Activated CD4-positive, alpha-beta T cell treated with anti-CD3 and anti-CD28 coated beads for 4 hours (primary cell): ENCODE measurements around the gene BATF3.
"Not testable (repeated sequence)": the region's sequence is repeated elsewhere in the genome, so short reads cannot be mapped to it uniquely, and the experiment has no call there.

Experiments used
- DNase-seq, 2 donors: peaks; one replicate each; pipeline ENCODE4 v3.0.0-alpha.2; 2020

BATF3 gene

GRCh38 chr1:212652609-212653008, 47.0 kb downstream of the BATF3 start:
- no peak for DNase-seq

- DNase-seq, result no peak
Measured at GRCh38 chr1:212651977-212652376, 47.7 kb downstream of the BATF3 start.

- DNase-seq, result no peak
Measured at GRCh38 chr1:212651521-212651920, 48.1 kb downstream of the BATF3 start.

- no peak for DNase-seq
Measured at GRCh38 chr1:212650228-212650627, 49.4 kb downstream of the BATF3 start.

- DNase-seq, result no peak
Measured at GRCh38 chr1:212649020-212649419, 50.6 kb downstream of the BATF3 start.

- DNase-seq, result no peak
Measured at GRCh38 chr1:212648431-212648830, 51.2 kb downstream of the BATF3 start.

- no peak for DNase-seq
Measured at GRCh38 chr1:212647004-212647403, 52.6 kb downstream of the BATF3 start.

GRCh38 chr1:212646588-212646987, 53.1 kb downstream of the BATF3 start:
- no peak for DNase-seq

GRCh38 chr1:212645546-212646543, 53.8 kb downstream of the BATF3 start:
- no peak for DNase-seq

- no peak for DNase-seq
Measured at GRCh38 chr1:212644866-212645545, 54.6 kb downstream of the BATF3 start.

- DNase-seq, result no peak
Measured at GRCh38 chr1:212643877-212644276, 55.8 kb downstream of the BATF3 start.

- DNase-seq, result no peak
Measured at GRCh38 chr1:212641956-212642355, 57.7 kb downstream of the BATF3 start.

GRCh38 chr1:212640223-212640878, 59.3 kb downstream of the BATF3 start:
- no peak for DNase-seq

- not testable (repeated sequence) for DNase-seq
Measured at GRCh38 chr1:212639524-212639923, 60.1 kb downstream of the BATF3 start.

GRCh38 chr1:212638492-212639151, 61.0 kb downstream of the BATF3 start:
- DNase-seq, result no peak

GRCh38 chr1:212637902-212638301, 61.7 kb downstream of the BATF3 start:
- no peak for DNase-seq
